HG02870 (cell line): ENCODE data around the gene ARID1B.

Experiments used
- ATAC-seq: cut with Tn5 transposase; IDR thresholded peaks from one replicate; pipeline ENCODE4 v1.9.1; 2021; ENCODE audit warnings: mild to moderate bottlenecking, moderate library complexity; ENCODE audit not compliant: unreplicated experiment

ARID1B gene

GRCh38 chr6:157217894-157218370 lies 440.8 kb downstream of the ARID1B start:
- no peak for ATAC-seq

- no peak for ATAC-seq
Observed at GRCh38 chr6:157218371-157219198, 441.4 kb downstream of the ARID1B start.

- ATAC-seq: no peak
Observed at GRCh38 chr6:157219201-157220200, 442.3 kb downstream of the ARID1B start.

GRCh38 chr6:157220485-157220884 lies 443.3 kb downstream of the ARID1B start:
- ATAC-seq: no peak

GRCh38 chr6:157221049-157221816 lies 444.1 kb downstream of the ARID1B start:
- ATAC-seq: no peak

GRCh38 chr6:157221817-157222175 lies 444.6 kb downstream of the ARID1B start:
- ATAC-seq: no peak

- ATAC-seq: no peak
Observed at GRCh38 chr6:157222201-157222981, 445.2 kb downstream of the ARID1B start.

- ATAC-seq: no peak
Observed at GRCh38 chr6:157223021-157223430, 445.8 kb downstream of the ARID1B start.

GRCh38 chr6:157223511-157223910 lies 446.3 kb downstream of the ARID1B start:
- ATAC-seq: no peak

GRCh38 chr6:157224178-157224950 lies 447.2 kb downstream of the ARID1B start:
- no peak for ATAC-seq

GRCh38 chr6:157224951-157225574 lies 447.9 kb downstream of the ARID1B start:
- ATAC-seq: no peak

GRCh38 chr6:157225575-157225995 lies 448.4 kb downstream of the ARID1B start:
- no peak for ATAC-seq

- ATAC-seq: no peak
Observed at GRCh38 chr6:157226026-157226625, 448.9 kb downstream of the ARID1B start.

- ATAC-seq: no peak
Observed at GRCh38 chr6:157226761-157227160, 449.6 kb downstream of the ARID1B start.

GRCh38 chr6:157227202-157228166 lies 450.3 kb downstream of the ARID1B start:
- ATAC-seq: no peak

GRCh38 chr6:157228426-157229131 lies 451.4 kb downstream of the ARID1B start:
- ATAC-seq: no peak
